Omental fat pad (tissue), 4 donors: ENCODE measurements around the gene DTNBP1. TPM values are rescaled to one million over a fixed set of nuclear protein-coding genes. Genes with fewer than 3 reads are reported as not detected.

ENCODE experiments used
- ATAC-seq: fragments of 150-250 bp; one replicate; pipeline ENCODE4 v1.9.1; 2016; ENCODE audit warnings: mild to moderate bottlenecking, moderate library complexity; ENCODE audit not compliant: low FRiP score
- DNase-seq: peaks from one replicate; pipeline ENCODE4 v3.0.0-alpha.2; 2019; ENCODE audit warnings: low spot score
- total RNA-seq, 4 donors: library from RNA; depleted of rRNA; stranded (reverse); fragments of >200 nt; gene quantifications; one replicate each; pipeline ENCODE4 v1.1.0, GENCODE V29; 2016
- TF ChIP-seq, protein P1 (sequence below), 3 donors: fragments of 450-650 bp; IDR thresholded peaks; one replicate each; pipeline ENCODE4 v1.5.1; 2016 to 2017; ENCODE audit warnings: antibody characterized with exemption in 3 of 3, mild to moderate bottlenecking in 3 of 3, moderate library complexity in 2 of 3

Gene DTNBP1
- total RNA-seq, 4 donors from 2014 or later = 5.9 to 13.9 (median 10.4) TPM

DNA sequence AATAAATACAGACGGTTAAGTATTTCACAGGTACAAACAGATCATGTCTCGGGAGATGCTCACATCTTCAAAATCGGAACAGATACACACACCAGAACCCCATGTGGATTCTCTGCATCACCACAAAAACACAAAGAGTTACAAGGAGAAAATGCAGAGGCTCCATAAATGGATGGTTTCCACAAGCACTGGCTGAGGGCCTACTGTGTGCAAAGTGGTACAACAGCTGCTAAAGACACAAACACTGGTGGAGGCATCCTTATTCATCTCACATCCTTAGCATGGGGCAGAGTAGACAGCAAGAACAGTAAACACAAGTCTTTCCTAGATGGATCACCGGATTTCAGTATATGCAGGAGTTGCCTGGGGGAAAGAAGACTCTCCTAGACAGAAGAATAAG lies 88.8 kb downstream of the DTNBP1 start:
- DNase-seq (no peak), ATAC-seq (no peak)
- TF ChIP-seq, protein P1, sequence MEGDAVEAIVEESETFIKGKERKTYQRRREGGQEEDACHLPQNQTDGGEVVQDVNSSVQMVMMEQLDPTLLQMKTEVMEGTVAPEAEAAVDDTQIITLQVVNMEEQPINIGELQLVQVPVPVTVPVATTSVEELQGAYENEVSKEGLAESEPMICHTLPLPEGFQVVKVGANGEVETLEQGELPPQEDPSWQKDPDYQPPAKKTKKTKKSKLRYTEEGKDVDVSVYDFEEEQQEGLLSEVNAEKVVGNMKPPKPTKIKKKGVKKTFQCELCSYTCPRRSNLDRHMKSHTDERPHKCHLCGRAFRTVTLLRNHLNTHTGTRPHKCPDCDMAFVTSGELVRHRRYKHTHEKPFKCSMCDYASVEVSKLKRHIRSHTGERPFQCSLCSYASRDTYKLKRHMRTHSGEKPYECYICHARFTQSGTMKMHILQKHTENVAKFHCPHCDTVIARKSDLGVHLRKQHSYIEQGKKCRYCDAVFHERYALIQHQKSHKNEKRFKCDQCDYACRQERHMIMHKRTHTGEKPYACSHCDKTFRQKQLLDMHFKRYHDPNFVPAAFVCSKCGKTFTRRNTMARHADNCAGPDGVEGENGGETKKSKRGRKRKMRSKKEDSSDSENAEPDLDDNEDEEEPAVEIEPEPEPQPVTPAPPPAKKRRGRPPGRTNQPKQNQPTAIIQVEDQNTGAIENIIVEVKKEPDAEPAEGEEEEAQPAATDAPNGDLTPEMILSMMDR (IDR thresholded peaks at IDR 0.05) = no peak

DNA sequence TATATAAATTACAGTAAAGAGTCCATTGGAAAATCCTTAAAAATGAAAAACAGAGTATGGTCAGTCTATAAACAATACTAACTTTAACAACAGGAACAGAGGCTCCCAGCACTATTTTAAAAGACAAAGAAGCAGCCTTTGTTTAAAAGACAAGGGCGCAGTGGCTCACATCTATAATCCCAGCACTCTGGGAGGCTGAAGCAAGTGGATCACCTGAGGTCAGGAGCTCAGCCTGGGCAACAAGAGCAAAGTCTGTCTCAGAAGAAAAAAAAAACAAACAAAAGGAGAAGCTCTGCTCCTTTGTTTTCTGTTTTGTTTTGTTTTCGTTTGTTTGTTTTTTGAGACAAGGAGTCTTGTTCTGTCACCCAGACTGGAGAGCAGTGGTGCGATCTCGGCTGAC lies 89.4 kb downstream of the DTNBP1 start:
- DNase-seq = no peak
- ATAC-seq = no peak
- TF ChIP-seq, protein P1 (IDR thresholded peaks at IDR 0.05) = no peak

DNA sequence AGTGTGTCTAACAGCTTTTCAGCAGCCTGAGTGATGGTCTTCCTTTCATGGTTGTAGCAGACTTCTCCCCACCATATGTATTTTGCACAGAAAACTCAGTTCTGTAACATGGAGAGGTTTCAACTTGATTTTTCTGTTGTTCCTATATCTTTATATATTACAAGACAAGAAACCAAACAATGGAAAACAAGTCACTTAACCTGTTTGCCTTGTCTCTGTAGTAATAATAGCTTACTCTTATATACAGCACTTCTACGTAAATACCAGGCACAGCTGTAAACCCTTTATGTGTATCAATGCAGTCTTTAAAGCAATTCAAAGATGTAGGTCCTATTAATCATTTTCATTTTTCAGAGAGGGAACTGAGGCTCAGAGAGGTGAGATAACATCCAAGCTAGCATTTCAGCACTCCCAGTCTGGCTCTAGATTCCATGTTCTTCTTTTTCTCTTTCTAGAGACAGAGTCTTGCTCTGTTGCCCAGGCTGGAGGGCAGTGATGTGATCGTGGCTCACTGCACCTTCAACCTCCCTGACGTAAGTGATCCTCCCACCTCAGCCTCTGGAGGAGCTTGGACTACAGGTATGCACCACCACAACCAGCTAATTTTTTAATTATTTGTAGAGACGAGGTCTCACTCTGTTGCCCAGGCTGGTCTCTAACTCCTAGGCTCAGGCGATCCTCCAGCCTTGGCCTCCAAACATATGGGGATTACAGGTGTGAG lies 90.4 kb downstream of the DTNBP1 start:
- TF ChIP-seq, protein P1 (IDR thresholded peaks at IDR 0.05) = no peak
- DNase-seq (no peak), ATAC-seq (no peak)

DNA sequence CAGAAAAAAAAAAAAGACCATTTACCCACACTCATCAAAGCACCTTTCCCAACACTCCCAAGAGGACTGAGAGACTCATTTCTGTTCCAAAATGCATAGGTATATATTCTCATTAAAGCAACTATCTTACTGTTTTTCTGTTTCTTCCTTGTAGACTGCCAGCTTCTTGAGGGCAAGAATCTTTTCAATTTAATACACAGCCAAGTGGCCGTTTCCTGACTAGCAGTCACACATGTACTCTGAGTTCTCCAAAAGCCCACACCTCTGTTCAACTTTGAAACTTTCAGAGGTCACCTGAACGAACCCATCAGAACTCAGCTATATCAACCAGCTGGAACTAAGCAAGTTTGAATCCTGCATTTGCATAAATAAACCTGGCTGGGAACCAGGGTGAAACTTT lies 92.7 kb downstream of the DTNBP1 start:
- DNase-seq (no peak), ATAC-seq (no peak)
- TF ChIP-seq, protein P1 (IDR thresholded peaks at IDR 0.05) = no peak

DNA sequence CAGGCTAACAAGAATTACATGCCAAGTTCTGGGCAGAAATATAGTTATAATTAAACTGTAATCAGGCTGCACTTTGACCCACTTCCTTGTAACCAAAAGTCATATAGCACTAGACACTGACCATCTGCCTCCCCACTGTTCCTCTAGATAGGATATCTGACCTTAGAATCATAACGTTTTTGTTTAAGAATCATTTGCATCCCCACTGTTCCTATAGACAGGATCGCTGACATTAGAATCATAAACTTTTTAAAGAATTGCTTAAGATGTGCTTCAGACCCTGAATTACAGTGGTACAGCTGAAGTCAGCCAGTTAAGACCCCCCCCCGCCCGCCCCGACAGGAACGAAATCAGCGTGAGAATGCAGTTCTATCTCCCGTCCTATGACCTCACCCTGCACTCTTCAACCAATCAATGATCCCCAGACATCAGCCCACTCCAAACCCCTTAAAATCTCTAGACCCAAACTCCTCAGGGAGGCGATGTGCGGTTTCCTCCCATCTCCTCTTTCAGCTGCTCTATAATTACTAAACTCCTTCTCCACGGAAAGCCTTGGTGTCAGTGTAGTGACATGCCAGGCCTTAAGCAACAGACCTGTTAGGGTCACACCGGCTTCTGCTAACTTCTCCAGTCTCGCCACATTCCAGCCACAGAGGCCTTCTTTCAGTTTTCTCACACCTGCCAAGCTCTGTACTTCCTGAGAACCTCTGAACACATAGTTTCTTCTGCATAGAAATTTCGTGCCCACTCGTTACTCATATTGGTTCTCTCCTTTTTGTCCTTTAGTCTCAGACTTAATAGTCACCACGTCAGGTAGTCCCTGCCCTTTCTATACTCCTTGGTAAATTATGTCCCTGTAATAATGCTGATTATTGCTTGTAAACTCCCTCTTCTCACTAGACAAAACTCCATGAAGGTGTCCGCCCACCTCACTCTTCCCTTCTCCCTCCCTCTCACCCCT lies 93.5 kb downstream of the DTNBP1 start:
- TF ChIP-seq, protein P1 (IDR thresholded peaks at IDR 0.05) = no peak
- ATAC-seq (no peak), DNase-seq (no peak)

DNA sequence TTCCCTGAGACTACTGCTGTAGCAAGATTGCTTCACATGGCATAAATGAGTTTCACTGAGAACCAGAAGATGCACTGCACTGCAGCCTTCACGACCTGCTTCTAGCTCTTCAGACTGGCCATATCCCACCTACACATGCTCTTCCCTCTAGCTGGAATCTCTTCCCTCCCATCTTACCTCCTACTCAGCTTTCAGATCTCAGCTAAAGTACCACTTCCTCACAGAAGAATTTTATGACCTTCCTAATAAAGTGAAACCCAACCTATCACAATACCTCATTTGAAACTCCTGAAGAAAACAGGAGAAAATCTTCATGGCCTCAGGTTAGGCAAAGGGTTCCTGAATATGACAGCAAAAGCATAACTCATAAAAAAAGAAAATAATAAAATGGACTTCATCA lies 99.9 kb downstream of the DTNBP1 start:
- DNase-seq (no peak), ATAC-seq (no peak)
- TF ChIP-seq, protein P1 (IDR thresholded peaks at IDR 0.05) = no peak
